Activated T-cell treated with anti-CD3 and anti-CD28 coated beads for 4 hours (primary cell): Measurements from ENCODE around the gene RBM15.
A peak's percentile ranks its signal among the peaks of the same experiment; 100 is the strongest.

Experiments
- DNase-seq: peaks from one replicate; pipeline ENCODE4 v3.0.0-alpha.2; 2020

The RBM15 gene

GRCh38 chr1:110321846-110322245 is 17.3 kb upstream of the RBM15 start:
- DNase-seq: no peak

GRCh38 chr1:110324667-110325066 is 14.5 kb upstream of the RBM15 start:
- DNase-seq: no peak

DNA sequence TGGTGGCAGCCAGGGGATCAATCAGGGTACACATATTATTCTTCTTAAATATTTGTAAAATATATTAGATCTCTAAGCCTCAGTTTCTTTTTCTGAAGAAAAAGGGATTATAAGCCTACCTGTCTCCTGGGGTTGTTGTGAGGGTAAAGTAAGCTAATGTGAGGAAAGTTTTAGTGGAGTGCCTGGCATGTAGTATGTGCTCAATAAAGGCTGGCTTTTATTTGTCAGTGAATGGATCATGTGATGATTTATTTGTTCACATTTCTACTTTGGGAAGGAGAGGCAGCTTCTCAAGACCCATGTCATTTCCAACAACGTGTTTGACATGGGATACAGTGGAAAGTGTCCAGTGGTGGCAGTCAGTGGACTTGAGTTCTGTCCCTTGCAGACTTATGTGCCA is 12.4 kb upstream of the RBM15 start:
- no peak for DNase-seq

DNA sequence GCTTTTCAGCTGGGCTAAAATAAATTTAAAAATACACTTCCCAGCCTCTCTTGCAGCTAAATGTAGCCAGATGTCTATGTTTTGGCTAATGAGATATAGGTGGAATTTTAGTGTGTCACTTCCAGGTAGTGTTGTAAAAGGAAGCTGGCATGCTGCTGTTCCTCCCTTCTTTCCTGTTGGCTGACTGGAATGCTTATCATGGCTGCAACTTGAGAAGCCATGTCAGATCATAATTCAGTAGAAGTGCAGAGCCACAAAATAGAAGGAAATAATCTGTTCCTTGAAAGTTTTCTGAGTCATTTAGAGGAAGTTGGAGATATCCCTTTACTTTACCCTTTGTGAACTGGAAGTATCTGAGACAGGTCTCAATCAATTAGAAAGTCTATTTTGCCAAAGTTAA is 10.9 kb upstream of the RBM15 start:
- no peak for DNase-seq

GRCh38 chr1:110328700-110329099 is 10.5 kb upstream of the RBM15 start:
- no peak for DNase-seq

GRCh38 chr1:110335265-110335664 is 3.9 kb upstream of the RBM15 start:
- no peak for DNase-seq

DNA sequence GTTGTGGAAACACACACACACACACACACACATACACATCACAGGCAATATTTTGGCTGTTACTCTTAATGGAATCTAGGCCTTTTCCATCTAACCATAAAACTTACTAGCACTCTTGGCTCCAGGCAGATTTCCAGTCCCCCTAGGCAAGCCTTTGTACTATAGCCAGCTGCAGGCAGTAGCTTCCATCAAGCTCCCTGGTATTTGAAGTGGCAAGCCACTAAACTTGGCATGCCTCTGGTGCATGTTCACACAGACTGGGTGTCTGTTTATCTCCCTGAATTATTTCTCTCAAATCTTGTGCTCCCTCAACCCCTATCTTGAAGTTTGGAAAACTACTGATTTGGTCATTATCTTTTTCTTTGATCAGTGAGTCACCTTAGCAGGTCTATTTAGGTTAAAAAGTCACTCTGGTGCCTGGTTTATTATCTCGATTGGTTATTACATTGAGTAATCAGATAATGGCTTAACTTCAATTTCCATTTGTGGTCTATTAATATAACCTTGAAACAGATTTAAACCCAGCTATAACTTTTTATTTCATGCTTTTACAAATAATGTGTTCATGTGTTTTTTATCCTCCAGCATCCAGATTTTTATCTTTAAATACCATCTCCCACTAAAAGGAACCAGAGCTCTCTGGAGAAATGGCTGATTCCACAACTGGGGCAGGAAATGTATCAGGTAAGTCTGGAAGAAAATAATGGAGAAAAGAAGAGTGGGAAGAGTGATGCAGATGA is 2.7 kb upstream of the RBM15 start:
- DNase-seq: no peak

GRCh38 chr1:110337704-110338308 is 1.4 kb upstream of the RBM15 start:
- peak; percentile 18 for DNase-seq

DNA sequence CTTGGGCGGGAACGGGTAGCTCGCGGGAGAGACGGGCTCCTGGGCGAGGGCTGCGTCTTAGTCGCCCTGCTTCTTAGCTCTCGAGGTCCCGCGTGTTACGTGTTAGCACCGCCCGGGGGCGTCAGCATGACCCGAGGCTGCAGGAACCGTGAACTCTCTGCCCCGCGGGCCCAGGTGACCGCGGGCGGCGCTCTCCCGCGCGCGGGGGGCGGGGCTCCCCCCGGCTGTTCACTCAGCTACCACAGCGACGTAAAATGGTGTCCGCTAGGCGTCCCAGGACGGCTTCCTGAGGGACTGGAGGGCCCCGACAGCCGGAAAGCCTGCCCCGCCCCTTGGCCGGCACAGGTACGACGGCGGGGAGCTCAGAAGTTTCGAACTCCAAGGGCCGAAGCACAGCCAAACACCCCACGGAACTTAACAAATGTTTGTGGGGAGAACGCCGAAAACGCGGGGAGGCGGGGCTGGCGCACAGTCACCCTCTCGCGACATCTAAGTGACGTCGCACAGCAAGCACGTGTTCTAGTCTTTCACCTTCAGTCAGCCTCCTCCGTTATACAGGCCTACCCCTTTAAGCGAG is 780 bp upstream of the RBM15 start:
- peak; percentile 93 for DNase-seq

DNA sequence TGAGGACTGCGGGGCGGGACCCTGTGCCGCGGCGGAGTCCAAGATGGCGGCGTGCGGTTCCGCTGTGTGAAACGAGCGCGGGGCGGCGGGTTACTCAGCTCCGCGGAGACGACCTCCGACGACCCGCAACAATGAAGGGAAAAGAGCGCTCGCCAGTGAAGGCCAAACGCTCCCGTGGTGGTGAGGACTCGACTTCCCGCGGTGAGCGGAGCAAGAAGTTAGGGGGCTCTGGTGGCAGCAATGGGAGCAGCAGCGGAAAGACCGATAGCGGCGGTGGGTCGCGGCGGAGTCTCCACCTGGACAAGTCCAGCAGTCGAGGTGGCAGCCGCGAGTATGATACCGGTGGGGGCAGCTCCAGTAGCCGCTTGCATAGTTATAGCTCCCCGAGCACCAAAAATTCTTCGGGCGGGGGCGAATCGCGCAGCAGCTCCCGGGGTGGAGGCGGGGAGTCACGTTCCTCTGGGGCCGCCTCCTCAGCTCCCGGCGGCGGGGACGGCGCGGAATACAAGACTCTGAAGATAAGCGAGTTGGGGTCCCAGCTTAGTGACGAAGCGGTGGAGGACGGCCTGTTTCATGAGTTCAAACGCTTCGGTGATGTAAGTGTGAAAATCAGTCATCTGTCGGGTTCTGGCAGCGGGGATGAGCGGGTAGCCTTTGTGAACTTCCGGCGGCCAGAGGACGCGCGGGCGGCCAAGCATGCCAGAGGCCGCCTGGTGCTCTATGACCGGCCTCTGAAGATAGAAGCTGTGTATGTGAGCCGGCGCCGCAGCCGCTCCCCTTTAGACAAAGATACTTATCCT is 430 bp downstream of the RBM15 start:
- peak; percentile 49 for DNase-seq

DNA sequence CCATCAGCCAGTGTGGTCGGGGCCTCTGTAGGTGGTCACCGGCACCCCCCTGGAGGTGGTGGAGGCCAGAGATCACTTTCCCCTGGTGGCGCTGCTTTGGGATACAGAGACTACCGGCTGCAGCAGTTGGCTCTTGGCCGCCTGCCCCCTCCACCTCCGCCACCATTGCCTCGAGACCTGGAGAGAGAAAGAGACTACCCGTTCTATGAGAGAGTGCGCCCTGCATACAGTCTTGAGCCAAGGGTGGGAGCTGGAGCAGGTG is 961 bp downstream of the RBM15 start:
- DNase-seq: no peak

DNA sequence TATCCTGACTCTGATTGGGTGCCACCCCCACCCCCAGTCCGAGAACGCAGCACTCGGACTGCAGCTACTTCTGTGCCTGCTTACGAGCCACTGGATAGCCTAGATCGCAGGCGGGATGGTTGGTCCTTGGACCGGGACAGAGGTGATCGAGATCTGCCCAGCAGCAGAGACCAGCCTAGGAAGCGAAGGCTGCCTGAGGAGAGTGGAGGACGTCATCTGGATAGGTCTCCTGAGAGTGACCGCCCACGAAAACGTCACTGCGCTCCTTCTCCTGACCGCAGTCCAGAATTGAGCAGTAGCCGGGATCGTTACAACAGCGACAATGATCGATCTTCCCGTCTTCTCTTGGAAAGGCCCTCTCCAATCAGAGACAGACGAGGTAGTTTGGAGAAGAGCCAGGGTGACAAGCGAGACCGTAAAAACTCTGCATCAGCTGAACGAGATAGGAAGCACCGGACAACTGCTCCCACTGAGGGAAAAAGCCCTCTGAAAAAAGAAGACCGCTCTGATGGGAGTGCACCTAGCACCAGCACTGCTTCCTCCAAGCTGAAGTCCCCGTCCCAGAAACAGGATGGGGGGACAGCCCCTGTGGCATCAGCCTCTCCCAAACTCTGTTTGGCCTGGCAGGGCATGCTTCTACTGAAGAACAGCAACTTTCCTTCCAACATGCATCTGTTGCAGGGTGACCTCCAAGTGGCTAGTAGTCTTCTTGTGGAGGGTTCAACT is 2.1 kb downstream of the RBM15 start:
- DNase-seq: no peak

DNA sequence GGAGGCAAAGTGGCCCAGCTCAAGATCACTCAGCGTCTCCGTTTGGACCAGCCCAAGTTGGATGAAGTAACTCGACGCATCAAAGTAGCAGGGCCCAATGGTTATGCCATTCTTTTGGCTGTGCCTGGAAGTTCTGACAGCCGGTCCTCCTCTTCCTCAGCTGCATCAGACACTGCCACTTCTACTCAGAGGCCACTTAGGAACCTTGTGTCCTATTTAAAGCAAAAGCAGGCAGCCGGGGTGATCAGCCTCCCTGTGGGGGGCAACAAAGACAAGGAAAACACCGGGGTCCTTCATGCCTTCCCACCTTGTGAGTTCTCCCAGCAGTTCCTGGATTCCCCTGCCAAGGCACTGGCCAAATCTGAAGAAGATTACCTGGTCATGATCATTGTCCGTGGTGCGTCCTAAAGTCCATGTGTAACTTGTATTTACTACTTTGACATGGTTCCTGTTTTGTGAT is 2.7 kb downstream of the RBM15 start:
- DNase-seq: no peak

- no peak for DNase-seq
Observed at GRCh38 chr1:110343249-110343648, 4.1 kb downstream of the RBM15 start.

DNA sequence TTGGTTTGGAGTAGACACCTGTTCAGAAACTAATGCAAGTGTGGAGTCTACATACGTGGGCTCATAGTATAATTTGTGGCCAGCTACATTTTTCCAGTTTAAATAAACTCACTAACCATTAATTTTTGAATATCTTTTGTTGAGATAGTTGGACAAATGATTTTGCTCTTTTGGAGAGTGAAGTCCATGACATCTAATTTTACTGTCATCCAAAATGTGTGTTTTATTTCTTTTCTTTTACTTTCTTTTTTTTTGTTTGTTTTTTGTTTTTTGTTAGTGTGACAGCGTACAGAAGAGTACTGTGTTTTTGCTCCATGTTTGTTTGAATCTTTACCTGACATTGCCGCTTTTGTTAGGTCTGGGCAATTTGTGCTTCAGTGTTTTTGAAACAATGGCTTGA is 5.0 kb downstream of the RBM15 start:
- no peak for DNase-seq

GRCh38 chr1:110345480-110345879 is 6.3 kb downstream of the RBM15 start:
- DNase-seq: no peak

- no peak for DNase-seq
Observed at GRCh38 chr1:110346690-110347089, 7.5 kb downstream of the RBM15 start.

- no peak for DNase-seq
Observed at GRCh38 chr1:110347182-110347893, 8.2 kb downstream of the RBM15 start.

- DNase-seq: no peak
Observed at GRCh38 chr1:110348050-110348449, 8.9 kb downstream of the RBM15 start.

- no peak for DNase-seq
Observed at GRCh38 chr1:110348771-110349170, 9.6 kb downstream of the RBM15 start.

- no peak for DNase-seq
Observed at GRCh38 chr1:110350360-110350759, 11.2 kb downstream of the RBM15 start.

DNA sequence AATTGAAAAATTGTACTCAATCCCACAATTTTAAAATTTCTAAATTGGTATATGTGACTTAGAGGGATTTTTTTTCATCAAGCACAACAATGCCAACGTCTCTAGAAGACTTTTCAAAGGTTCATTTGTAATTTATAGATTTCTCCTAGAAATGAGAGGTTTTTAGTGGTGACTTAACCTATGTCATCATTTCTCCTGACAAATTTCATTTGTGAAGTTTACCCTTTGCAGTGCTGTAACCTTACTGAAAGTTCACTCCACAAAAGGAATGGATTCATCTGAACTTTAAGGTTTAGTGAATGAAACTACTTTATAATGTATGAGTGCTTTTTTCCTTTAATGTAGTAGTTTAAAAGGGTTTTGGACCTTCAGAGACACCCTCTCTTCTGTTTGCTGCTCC is 16.1 kb downstream of the RBM15 start:
- no peak for DNase-seq

GRCh38 chr1:110356379-110356778 is 17.2 kb downstream of the RBM15 start:
- DNase-seq: no peak
